H54 (cell line): ENCODE results near the gene ALG12.

Experiments
- DNase-seq: peaks from one replicate; pipeline ENCODE4 v3.0.0; 2011; ENCODE audit warnings: low spot score, mixed read lengths; ENCODE audit not compliant: insufficient read length
- FAIRE-seq: peaks from 3 replicates; lab custom pipeline; 2011; peaks lifted over from hg19 to GRCh38; lab: Jason Lieb, UNC
- POLR2A ChIP-seq: IDR thresholded peaks from 2 replicates; pipeline ENCODE4 v1.6.1; 2011; ENCODE audit warnings: low read depth, mild to moderate bottlenecking, low read length

ALG12 gene

DNA sequence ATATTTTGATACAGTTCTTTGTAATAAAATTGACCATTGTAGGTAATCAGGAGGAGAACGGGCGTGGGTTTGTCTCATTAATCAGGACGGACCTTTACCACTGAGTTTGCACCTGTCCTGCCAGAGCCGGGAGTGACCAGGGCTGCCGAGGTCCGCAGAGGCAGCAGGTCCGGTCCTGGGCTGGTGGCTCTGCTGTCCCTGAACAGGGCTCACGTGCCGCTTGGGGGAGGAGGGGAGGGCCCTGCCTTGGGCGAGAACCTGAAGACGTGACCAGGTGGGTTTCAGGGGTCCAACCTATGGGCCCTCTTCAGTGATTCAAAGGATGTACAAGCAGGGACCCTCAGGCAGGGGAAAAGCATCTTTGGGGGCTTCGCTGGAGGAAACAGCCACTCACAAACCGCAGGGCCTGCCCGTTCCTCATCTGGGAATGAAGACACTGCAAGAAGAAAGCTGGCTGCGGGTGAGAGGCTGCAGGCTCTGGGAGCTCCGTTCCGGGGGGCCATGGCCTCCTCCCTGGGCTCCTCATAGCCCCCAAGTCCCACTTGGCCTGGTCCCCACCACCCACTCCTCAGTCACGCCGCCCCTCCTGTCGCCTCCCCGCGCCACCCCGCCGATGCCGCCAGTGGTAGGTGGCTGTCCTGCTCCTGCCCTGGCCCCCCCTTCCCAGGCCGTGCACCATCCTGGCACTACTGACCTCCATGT is 9.4 kb upstream of the ALG12 start:
- DNase-seq (no peak), FAIRE-seq (no peak)
- no peak for TF ChIP-seq POLR2A

GRCh38 chr22:49926916-49927315 is 8.7 kb upstream of the ALG12 start:
- FAIRE-seq (no peak), DNase-seq (no peak)
- TF ChIP-seq POLR2A, result no peak

- no peak for DNase-seq
- FAIRE-seq, result no peak
- TF ChIP-seq POLR2A, result no peak
Observed at GRCh38 chr22:49925525-49926128, 7.4 kb upstream of the ALG12 start.

GRCh38 chr22:49924113-49924833 is 6.0 kb upstream of the ALG12 start:
- DNase-seq, result no peak
- no peak for FAIRE-seq
- TF ChIP-seq POLR2A, result no peak

DNA sequence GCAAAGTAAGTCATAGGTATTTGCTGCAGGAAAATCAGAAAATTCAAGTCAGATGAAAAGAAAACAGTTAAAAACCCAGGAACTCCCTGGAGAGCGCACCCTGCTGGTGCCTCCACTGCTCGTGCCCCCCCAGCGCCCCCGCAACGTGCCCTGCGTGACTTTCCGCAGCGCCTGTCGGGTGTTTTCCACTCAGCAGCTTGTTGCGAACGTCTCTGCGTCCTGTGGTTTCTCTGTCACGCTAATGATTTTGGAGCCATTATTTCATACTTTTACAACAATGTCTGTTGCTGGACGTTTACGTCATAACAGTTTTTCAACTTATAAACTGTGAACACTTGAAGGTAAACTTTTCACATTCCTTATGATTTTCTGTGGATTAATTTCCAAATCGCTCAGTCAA is 5.2 kb upstream of the ALG12 start:
- no peak for DNase-seq
- TF ChIP-seq POLR2A, result no peak
- FAIRE-seq, result no peak

GRCh38 chr22:49922926-49923325 is 4.7 kb upstream of the ALG12 start:
- TF ChIP-seq POLR2A, result no peak
- FAIRE-seq (no peak), DNase-seq (no peak)

GRCh38 chr22:49922484-49922883 is 4.2 kb upstream of the ALG12 start:
- no peak for TF ChIP-seq POLR2A
- FAIRE-seq (no peak), DNase-seq (no peak)

DNA sequence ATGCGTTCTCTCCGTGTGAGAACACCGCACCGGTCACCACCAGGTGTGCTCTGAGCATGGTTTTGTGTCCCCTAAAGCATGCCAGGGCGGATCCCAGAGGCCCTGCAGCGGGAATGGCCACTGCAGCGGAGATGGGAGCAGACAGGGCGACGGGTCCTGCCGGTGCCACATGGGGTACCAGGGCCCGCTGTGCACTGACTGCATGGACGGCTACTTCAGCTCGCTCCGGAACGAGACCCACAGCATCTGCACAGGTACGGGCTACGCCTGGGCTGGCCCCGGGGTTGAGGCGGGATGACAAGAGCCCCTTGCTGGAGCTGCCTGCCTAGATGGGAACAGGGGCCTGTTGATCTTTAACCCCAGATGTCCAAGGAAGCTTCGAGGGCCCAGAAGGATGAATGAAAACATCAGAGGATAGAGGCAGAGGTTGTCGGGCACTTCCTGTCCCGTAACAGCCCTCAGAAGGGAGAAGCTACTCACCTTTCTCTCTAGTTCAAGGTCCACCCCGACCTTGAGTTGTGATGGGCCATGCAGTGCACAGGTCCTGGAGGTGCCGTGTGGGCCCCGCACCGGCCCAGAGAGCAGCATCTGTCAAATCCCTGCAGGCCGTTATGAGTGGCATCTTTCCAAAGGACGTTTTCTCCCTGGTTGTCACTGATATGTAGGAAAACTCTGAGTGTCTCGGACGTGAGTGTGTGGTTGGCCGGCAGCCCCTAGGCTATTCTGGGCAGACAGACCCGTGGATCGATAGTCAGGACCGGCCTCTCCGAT is 3.5 kb upstream of the ALG12 start:
- FAIRE-seq, result no peak
- no peak for DNase-seq
- TF ChIP-seq POLR2A, result no peak

DNA sequence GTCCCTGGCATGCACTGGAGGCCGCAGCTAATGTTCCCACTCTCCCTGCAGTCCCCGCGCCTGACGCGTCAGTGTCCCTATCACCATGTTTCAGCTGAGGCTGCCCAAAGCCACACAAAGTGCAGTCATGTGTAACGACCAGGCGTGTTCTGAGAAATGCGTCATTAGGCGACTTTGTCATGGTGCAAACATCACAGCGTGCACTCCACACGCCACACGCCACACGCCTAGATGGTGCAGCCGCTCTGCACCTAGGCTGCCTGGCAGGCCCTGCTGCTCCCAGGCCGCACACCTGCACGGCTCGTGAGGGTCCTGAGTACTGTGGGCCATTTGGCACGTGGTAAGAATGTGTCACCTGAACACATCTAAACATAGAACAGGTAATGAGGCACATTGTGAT is 2.6 kb upstream of the ALG12 start:
- TF ChIP-seq POLR2A, result no peak
- no peak for FAIRE-seq

DNA sequence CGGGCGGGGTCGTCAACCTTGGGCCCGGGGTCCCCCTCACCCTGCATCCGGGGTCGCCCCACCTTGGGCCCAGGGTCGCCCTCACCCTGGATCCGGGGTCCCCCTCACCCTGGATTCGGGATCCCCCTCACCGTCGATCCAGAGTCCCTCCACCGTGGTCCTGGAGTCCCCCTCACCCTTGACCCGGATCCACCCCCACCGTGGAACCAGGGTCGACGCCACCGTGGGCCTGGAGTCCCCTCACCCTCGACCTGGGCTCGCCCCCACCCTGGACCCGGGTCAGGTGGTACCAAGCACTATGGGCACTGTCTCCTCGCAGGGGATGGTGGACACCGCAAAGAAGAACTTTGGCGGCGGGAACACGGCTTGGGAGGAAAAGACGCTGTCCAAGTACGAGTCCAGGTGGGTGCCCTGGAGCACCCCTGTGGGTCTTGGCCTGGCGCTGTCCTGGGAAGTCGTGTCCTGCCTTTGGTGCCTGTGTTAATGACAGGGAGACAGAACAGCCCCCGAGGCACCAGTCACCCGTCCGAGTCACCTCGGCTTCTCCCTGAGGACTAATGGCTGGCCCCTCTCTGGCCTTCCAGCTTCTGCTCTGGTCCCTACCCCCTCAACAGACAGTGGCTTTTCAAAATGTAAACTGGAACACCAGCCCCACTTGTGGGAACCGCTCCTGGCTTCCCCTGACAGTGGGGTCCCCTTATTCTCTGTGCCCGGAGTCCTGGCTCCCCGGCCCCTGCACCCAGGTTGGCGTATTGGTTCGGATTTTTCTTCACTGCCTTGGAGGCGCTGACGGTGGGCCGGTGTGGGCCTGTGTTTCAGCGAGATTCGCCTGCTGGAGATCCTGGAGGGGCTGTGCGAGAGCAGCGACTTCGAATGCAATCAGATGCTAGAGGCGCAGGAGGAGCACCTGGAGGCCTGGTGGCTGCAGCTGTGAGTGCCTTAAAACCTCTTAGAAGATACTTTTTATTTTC is 958 bp upstream of the ALG12 start:
- FAIRE-seq (no peak), DNase-seq (no peak)
- no peak for TF ChIP-seq POLR2A

More for the DNA sequence above, 2.6 kb upstream of the ALG12 start:
- DNase-seq, result no peak

DNA sequence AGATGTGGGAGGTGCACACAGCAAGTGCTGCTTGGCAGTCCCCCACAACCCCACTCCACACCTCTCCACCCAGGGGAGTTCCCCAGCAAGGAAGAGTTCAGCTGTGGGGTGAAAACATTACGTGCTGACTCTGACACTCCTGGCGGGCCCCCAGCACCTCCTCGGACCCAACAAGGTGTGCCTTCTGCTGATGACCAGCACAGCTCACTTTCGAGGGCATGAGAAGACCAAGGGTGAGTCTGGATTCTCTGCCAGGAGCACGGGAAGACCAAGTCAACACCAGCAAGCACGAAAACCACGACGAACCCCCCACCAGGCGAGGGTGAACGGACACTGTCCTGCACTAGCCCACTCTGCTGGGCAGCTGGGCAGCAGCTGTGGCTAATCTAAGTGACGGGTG is 1.4 kb downstream of the ALG12 start:
- FAIRE-seq (no peak), DNase-seq (no peak)
- no peak for TF ChIP-seq POLR2A

- TF ChIP-seq POLR2A, result no peak
- DNase-seq (no peak), FAIRE-seq (no peak)
Observed at GRCh38 chr22:49915610-49916009, 2.6 kb downstream of the ALG12 start.

- DNase-seq (no peak), FAIRE-seq (no peak)
- TF ChIP-seq POLR2A, result no peak
Observed at GRCh38 chr22:49914256-49914655, 4.0 kb downstream of the ALG12 start.
